CD4-positive, alpha-beta T cell treated with Interleukin-15 for 4 hours (primary cell): ENCODE measurements around the gene FSTL4.

ENCODE experiments used
- DNase-seq: peaks from one replicate; pipeline ENCODE4 v3.0.0-alpha.2; 2020; ENCODE audit warnings: low spot score

FSTL4 gene

DNA sequence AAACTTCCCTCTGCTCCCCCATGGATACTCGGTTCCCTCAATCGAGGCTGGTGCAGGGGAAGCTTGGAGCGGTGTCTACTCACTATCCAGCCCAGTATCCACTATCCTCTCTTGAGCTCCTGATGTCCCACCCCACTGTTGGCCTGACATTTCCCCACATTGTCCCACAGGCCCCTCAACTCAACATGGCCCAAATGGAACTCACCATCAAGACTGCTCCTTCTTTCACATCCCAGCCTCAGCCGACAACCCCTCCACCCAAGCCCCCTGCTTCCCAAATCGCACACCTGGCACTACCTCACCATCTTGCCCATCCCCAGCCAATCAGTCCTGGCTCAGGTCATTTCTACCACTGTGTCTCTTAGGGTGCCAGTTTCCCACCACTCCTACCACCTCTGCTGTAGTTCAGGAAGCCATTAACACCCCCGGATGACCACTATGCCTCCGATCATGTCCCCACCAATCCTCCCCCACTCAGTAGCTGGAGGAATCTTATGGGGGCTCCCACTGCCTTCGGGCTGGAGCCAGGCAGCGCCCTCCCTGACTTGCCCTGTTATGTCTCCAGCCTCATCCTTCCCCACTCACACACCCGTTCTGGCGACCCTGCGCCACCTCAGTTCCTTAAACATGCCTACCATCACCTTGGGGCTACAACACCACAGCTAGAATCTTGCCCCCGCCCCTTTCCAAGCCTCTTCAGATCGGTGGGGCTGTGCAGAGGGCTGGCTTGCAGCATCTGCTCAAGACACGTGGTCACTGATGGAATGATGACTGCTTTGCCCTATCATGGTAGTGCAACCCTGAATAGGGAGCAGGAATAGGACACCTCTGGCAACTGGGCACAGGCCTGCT lies 273.6 kb downstream of the FSTL4 start:
- no peak for DNase-seq

DNA sequence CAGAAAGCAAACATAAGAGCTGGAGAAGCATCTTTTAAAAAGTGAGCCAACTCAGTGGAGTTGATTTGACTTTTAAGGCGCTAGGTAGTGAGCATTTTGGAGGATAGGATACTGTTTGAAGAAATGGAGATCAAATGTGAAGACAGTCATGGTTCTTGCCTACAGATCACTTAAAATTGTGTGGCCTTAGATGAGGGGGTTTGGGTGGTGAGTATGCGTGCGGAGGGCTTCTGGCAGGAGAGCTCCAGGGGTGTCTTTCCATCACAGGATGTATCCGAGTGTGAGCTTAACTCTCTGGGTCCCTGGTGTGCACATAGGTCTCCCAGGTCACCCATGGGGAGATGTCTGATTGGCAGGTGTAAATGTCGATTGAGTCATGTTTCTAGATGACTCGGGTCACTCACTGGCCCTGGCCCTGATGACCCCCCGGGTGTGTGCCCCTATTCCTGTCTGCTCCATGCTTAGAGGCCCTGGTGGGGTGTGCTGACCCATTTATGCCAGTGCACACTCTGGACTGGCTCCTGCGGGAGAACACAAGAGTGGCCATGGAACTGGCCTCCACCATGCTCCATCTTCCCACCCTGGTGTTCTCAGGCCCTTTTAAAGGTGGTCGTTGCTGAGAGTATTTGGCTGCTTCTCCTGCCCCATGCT lies 274.4 kb downstream of the FSTL4 start:
- no peak for DNase-seq

GRCh38 chr5:133336969-133337410 lies 275.4 kb downstream of the FSTL4 start:
- no peak for DNase-seq

- DNase-seq, result no peak
Measured at GRCh38 chr5:133336121-133336968, 276.0 kb downstream of the FSTL4 start.

DNA sequence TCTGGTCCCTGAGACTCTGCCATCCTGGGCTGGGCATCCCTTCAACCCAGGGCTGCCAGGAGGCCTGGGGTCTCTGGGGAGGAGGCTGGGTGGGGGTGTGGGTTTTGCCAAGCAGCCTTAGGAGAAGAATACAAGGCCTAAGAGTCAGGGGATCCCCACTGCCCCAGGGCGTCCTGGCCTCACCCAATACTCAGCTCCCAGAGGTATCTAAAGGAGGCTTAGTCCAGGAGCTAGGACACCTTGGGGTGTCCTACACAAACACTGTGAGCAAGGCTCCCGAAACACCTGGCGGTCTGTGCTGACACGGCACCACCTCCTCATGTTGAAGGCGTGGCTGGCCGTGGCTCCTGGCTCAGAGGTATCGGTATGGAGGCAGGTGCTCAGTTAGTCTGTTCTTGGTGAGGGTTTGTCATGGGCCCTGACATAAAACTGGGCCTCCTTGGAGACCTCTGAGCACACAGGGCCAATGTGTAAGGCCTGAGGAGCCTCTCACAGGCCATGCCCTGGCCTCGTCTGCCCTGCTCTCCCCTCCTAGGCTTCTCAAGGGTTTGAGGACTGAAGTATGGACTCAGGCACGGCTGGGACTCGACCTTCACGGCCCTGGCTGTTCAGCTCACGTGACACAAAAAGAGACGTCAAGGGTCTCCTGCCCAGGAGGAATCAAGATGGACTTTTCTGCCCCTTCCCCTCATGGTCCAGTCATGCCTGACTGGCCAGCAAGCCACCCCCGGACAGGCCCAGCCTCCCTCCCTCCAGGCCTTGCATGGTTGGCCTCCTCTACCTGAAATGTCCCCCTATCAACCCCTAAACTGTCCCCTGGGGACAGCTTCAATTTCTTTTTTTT lies 277.3 kb downstream of the FSTL4 start:
- DNase-seq, result no peak

GRCh38 chr5:133333326-133334150 lies 278.8 kb downstream of the FSTL4 start:
- DNase-seq, result no peak

GRCh38 chr5:133332439-133333024 lies 279.8 kb downstream of the FSTL4 start:
- DNase-seq, result no peak

- no peak for DNase-seq
Measured at GRCh38 chr5:133331941-133332340, 280.4 kb downstream of the FSTL4 start.

DNA sequence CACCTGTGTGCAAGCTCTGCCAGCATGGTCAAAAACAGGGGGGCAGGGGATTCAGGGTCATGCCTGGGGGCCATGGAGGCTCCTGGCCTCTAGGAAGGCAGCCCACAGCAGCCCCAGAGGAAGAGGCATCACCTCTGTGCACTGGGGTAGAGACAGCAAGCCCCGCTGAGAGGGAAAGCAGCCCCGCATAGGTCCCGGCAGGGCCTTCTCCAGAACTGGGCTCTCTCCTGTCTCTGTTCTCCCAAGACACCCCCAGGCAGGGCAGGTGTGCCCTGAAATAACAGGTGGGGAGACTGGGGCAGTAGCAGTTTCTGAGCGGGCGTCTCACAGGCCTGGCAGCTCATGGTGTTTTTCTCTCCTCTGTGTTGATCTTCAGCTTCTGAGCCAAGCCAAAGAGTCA lies 281.4 kb downstream of the FSTL4 start:
- no peak for DNase-seq

DNA sequence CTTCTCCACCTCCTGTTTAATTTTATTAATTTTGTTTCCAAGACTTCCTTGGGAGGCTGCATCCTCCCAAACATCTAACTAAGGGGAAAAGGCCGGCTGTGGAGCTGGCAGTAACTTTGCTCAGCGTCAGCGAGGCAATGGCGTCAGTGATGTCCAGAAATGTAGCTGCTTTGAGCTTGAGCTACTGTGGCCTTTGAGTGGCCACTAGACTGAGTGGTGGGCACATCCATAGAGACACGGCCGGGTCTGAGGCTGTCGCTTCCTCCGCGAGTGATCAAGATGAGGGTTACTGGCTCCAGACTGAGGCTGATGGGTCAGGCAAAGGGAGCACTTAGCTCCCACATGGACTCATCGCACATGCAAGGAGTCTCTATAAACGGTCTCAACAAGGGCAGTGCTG lies 283.5 kb downstream of the FSTL4 start:
- DNase-seq, result no peak

GRCh38 chr5:133327946-133328401 lies 284.4 kb downstream of the FSTL4 start:
- no peak for DNase-seq

GRCh38 chr5:133326361-133326760 lies 286.0 kb downstream of the FSTL4 start:
- DNase-seq, result no peak

GRCh38 chr5:133325864-133326263 lies 286.5 kb downstream of the FSTL4 start:
- DNase-seq, result no peak

- no peak for DNase-seq
Measured at GRCh38 chr5:133324926-133325325, 287.4 kb downstream of the FSTL4 start.

DNA sequence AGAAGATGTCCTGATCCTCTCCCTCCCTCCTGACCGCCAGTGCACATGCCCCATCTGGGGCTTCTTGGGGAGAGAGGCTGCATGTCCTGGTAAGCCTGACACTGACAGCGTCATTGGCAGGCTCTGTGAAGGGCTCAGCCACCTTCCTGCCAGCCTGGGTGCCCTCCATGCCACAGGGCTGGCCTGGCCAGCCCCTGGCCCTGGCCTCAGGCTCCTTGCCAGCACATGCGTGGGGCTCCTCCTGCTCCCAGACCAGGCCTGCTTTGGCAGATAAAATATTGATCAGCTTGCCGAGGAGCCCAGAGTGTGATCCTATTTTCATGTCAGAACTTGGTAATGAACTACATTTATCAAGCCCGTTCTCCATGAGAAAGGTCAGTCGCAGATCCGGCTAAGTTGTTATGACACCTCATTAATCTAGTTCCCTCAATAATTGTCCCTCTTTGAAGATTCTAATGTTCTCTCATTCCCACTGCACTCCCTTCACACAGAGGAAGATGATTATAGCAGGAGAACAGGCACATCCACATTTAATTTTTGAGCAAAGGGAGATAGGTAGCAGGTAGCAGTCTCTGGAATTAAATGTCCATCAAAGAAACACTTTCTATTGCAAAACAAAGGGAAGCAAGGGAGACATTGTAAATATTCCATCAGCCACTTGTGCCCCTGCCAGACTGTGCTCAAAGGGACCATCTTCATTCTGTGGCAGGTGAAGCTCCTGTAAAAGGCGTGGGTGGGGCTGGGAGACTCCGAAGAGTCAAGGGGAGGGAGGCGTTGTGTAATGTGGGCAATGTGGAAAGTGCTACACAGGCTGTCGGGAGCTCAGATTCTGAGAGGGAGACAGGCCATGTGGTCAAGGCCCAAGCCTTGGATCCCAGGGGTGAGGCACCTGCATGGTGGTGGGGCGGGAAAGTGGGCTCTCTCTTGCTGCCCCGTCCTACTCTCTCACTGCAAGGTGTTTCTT lies 288.6 kb downstream of the FSTL4 start:
- DNase-seq, result no peak

- no peak for DNase-seq
Measured at GRCh38 chr5:133322743-133323142, 289.6 kb downstream of the FSTL4 start.

DNA sequence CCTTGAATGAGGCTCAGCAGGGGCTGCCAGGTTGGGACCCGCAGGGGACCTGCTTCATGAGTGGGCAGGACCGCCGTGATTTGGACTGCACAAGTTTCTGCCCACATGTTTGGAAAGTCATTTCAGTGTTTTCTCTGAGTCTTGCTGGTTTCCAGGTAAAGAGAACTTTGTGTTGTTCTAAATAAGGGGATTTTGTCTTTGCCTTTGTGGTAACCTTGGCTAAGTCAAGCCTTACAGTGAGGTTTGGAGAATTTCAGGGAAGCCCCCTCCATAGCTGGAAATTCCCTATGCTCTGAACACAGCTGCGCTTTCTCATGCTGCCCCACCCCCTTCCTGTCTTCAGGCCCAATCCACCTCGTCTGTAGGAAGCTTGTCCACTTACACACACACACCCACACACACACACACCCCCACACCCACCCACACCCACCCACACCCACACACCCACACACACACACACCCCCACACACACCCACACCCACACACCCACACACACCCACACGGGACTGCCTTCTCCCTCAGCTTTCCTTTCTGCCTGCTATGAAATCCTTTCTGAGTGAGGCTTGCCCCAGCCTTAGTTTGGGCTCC lies 290.4 kb downstream of the FSTL4 start:
- DNase-seq, result peak; percentile 12

DNA sequence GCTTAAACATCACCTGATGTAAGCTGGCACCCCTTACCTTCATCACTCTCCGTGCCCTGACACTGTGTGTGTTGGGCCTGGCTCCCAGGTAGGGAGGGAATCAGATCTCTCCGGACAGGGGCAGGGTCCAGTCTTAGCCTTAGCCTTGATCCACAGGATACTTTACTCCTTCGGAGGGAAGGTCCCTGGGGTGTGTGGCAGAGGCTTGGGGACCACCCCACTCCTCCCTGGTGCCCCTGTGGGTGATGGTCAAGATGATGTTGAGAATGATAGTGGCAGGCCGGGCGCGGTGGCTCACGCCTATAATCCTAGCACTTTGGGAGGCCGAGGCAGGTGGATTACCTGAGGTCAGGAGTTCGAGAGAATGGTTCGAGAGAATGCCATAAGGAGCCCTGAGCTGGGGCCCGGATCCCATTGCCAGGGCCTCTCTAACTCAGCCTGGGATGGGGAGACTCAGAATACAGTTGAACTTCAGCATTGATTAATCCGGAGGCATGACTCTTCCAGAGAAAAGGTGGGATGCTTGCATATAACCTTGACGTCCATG lies 291.0 kb downstream of the FSTL4 start:
- DNase-seq, result no peak
